Subcutaneous abdominal adipose tissue (tissue), 5 donors: ENCODE data around the gene CA10.

Experiments
- H3K27ac ChIP-seq: one replicate; pipeline ENCODE4 v1.7.0; 2013; ENCODE audit warnings: low read depth, mild to moderate bottlenecking, inconsistent platforms, low read length, moderate library complexity
- H3K27me3 ChIP-seq, 5 donors: one replicate each; pipeline ENCODE4 v1.7.0; 2013; ENCODE audit warnings: low read length in 5 of 5, inconsistent platforms in 1 of 5; ENCODE audit not compliant: control insufficient read depth in 5 of 5, insufficient read depth in 4 of 5
- H3K36me3 ChIP-seq, 5 donors: one replicate each; pipeline ENCODE4 v1.7.0; 2013; ENCODE audit warnings: low read length in 5 of 5; ENCODE audit not compliant: control insufficient read depth in 5 of 5, insufficient read depth in 5 of 5
- H3K4me1 ChIP-seq, 5 donors: one replicate each; pipeline ENCODE4 v1.7.0; 2013; ENCODE audit warnings: low read length in 5 of 5, mild to moderate bottlenecking in 3 of 5, moderate library complexity in 1 of 5; ENCODE audit not compliant: control insufficient read depth in 5 of 5, insufficient read depth in 5 of 5
- H3K4me3 ChIP-seq, 5 donors: one replicate each; pipeline ENCODE4 v1.7.0; 2013; ENCODE audit warnings: low read length in 5 of 5, low read depth in 1 of 5
- H3K9ac ChIP-seq, 5 donors: one replicate each; pipeline ENCODE4 v1.7.0; 2013; ENCODE audit warnings: low read length in 5 of 5, mild to moderate bottlenecking in 4 of 5, moderate library complexity in 3 of 5
- H3K9me3 ChIP-seq, 5 donors: one replicate each; pipeline ENCODE4 v1.7.0; 2013; ENCODE audit warnings: low read length in 5 of 5; ENCODE audit not compliant: control insufficient read depth in 5 of 5
- donor health status: healthy.
- donor health status: healthy.
- donor health status: healthy.
- donor health status: healthy.
- donor health status: healthy.

The CA10 gene

DNA sequence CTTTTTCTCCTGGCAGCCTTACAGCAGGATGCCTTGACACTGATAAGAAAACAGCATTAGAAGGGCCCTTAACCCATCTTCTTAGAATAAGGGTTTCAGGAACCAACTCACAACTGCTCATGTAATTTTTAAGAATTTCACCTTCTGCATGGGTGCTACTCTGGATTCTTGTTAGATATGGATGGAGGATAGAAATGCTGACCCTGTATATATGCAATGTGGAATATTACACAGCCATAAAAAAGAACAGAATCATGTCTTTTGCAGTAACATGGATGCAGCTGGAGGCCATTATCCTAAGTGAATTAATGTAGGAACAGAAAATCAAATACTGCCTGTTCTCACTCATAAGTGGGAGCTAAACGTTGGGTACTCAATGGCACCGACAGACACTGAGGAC lies 423.5 kb downstream of the CA10 start:
- Histone ChIP-seq H3K27ac (no peak overlapping the region), H3K36me3 (no peaks in the 10 kb centered on the region), H3K9me3 (peaks cover 0 to 4% (median 0%) of the 10 kb centered on the region in 5 donors)

DNA sequence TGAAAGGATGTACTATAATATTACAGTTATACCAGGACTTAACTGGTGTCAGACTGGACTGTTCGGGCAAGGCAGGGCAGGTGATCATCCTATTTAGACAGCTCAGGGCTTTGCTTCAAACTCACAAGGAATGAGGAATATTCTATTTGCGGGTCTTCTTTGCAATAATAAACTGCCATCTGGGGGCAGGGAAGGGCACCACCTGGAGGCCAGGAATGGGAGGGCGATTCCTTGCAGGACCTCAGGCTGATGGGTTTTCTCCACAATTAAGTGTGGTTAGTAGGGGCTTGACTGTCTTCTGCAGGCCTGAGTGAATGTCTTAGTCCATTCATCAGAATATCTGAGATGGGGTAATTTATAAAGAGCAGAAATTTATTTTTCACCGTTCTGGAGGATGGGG lies 424.1 kb downstream of the CA10 start:
- Histone ChIP-seq H3K27me3 (no peaks in the 10 kb centered on the region), H3K36me3 (no peaks in the 10 kb centered on the region), H3K9ac (no peak overlapping the region), H3K27ac (no peak overlapping the region), H3K4me1 (no peaks in the 10 kb centered on the region), H3K9me3 (peaks cover 0 to 4% (median 0%) of the 10 kb centered on the region in 5 donors), H3K4me3 (no peak overlapping the region)

More for the DNA sequence above, 423.5 kb downstream of the CA10 start:
- Histone ChIP-seq H3K27me3 (no peaks in the 10 kb centered on the region), H3K4me1 (no peaks in the 10 kb centered on the region), H3K4me3 (no peak overlapping the region), H3K9ac (no peak overlapping the region)

DNA sequence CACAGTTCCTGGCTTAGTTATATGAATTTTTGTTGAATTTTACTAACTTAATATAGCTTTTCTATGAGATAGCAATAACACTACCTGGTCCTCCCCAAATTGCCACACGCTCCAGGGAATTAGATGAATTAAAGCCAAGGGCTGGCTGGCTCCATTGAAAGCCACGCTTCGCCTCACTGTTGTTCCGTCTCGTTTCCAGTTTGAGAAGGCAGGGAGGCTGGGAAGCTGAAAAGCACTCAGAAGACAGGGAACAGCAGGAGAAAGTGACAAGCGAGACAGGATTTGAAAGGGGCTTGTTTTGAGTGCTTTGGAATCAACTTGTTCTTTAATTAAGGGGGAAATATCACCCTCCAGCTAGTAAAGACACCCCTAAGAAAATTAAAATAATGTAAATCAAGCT lies 425.3 kb downstream of the CA10 start:
- no peak overlapping the region for H3K27ac ChIP-seq
- H3K36me3 ChIP-seq: no peaks in the 10 kb centered on the region
- H3K9me3 ChIP-seq: peaks cover 0 to 4% (median 0%) of the 10 kb centered on the region in 5 donors
- no peak overlapping the region for H3K4me3 ChIP-seq
- no peaks in the 10 kb centered on the region for H3K4me1 ChIP-seq
- H3K9ac ChIP-seq: no peak overlapping the region
- peaks cover 0 to 5% (median 0%) of the 10 kb centered on the region in 5 donors for H3K27me3 ChIP-seq

DNA sequence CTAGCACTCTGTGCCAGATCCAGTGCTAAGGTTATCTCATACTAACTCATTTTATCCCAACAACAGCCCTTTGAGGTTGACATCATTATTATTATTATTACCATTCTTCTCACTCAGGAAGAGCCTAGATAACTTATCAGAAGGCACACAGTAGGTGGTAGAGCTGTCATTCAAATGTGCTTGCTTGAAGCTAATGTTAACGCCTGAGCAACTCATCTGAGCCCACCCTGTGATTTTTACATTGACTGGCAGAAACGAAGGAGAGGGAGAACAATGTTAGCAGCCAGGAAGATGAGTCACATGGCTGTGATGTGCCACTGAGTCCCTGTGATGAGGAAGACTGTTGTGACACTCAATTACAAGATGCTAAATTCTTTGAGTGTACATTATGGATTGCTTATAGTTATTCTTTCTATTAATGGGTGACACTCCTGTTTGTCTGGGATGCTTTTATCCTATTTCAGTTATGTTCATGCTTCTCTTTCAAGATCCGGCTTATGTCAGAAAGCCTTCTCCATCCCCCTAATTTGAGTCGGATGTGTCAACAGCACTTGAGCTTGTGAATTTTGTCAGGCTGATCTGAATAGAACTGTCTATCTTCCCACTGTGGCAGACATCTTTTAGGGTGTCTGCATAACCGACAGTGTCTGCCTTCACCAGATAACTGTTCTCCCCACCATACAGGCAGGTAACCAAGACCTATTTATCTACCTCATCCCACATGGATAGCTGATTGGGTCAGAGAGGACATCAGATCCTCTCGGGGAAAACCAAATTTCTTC lies 426.4 kb downstream of the CA10 start:
- Histone ChIP-seq H3K27me3 (peaks cover 0 to 5% (median 0%) of the 10 kb centered on the region in 5 donors), H3K27ac (no peak overlapping the region), H3K9ac (no peak overlapping the region)

DNA sequence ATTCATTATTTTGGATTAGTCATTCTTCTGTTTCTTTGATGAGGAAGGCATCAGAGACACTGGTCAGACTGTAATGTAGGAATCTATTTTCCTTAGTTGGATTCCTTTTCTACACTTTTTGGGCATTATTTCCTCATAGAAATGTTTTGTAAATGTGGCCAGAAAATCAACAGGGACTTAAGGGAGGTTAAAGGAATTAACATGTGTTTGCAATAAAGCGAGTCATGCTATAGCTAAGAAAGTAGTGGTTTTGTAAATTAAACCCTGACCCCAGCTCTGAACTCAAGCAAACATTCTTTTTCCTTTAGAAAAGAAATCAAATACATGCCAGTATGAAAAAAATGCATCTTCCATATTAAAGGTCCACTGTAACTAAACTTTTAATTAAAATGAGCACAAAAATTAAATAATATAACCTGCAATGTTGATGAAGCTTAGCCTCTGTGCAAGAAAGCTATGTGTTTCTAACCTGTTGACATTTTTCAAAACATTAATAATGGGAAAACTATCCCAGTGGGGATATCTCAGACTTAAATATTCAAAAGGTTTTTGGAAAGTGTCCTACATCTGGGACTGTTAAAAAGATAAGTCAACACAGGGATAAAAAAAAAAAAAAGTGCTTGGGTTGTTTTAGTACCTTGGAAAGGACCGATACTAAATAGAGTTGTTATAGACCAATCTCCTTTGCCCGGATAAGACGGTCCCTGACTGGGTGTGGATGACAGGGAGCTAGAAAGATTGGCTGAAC lies 428.0 kb downstream of the CA10 start:
- no peak overlapping the region for H3K9ac ChIP-seq
- no peak overlapping the region for H3K4me3 ChIP-seq
- H3K27ac ChIP-seq: no peak overlapping the region
- H3K9me3 ChIP-seq: peaks cover 0 to 4% (median 0%) of the 10 kb centered on the region in 5 donors
- H3K36me3 ChIP-seq: no peaks in the 10 kb centered on the region
- no peaks in the 10 kb centered on the region for H3K4me1 ChIP-seq
- peaks cover 0 to 5% (median 0%) of the 10 kb centered on the region in 5 donors for H3K27me3 ChIP-seq

More for the DNA sequence above, 426.4 kb downstream of the CA10 start:
- no peaks in the 10 kb centered on the region for H3K36me3 ChIP-seq
- no peak overlapping the region for H3K4me3 ChIP-seq
- H3K4me1 ChIP-seq: no peaks in the 10 kb centered on the region
- peaks cover 0 to 4% (median 0%) of the 10 kb centered on the region in 5 donors for H3K9me3 ChIP-seq

DNA sequence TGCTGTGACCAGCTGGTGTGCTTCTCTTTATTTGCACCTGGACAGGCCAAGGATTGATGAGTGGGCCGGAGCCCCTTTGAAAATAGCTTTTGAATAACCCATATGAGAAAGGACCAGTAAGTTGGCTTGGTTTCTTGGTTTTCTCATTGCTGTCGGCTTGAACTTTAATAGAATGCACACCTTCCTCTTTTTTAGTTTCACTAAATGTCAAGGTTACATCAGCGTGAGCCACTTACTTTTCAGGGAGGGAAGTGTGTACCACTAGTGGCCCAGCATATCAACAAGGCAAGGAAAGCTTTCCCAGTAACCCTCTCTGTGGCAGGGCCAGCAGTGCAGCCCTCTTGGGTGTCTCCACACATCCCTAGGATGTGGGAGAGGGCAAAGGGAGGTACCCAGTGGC lies 433.3 kb downstream of the CA10 start:
- Histone ChIP-seq H3K27ac (no peak overlapping the region), H3K36me3 (no peaks in the 10 kb centered on the region), H3K9ac (no peak overlapping the region), H3K27me3 (peaks cover 0 to 5% (median 0%) of the 10 kb centered on the region in 5 donors), H3K4me1 (no peaks in the 10 kb centered on the region), H3K4me3 (no peak overlapping the region), H3K9me3 (peaks cover 0 to 5% (median 0%) of the 10 kb centered on the region in 5 donors)

DNA sequence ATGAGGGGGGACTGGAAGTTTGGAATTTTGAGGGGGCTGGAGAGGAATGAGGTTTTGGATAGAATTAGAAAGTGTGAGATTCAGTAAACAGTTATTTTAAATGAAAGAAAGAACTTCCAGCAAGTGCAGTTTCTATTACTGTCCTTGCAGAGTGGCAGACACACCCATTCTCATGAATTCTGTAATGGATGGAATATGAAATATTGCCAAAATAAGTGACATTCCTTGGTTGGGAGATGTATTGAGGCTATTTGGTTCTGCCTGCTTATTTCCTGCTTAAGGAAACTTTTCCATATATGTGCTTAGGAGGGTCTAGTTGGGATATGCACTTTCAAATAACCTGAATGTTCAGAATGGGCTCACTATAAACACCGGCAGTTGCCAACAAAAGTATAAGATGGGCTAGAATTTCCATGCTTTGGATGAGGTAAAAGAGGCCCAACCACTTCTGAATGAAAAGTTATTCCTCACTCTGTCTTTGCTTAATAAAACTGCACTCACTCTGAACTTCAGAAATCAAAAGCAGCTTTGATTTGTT lies 434.4 kb downstream of the CA10 start:
- Histone ChIP-seq H3K4me1 (no peaks in the 10 kb centered on the region), H3K9me3 (peaks cover 0 to 6% (median 0%) of the 10 kb centered on the region in 5 donors), H3K9ac (no peak overlapping the region), H3K27ac (no peak overlapping the region), H3K36me3 (no peaks in the 10 kb centered on the region), H3K4me3 (no peak overlapping the region), H3K27me3 (peaks cover 0 to 3% (median 0%) of the 10 kb centered on the region in 5 donors)

DNA sequence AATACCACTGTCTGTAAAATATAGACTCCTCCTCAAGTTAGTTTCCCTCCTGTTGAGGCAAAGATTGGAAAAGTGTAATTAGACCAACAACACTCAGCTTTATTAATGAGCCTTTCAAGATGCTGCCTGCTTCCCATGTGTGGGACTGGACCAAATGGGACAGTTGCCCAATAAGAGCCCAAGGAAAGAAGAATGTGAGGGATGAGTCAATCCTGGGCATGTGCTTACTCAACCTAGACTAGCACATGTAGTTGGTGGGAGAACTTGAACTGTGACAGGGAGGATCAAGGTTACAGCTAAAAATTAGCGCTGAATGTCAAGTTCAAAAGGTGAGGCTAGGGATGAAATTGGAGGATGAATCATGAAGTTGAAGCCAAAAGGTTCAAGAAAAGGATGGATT lies 435.5 kb downstream of the CA10 start:
- H3K4me1 ChIP-seq: no peaks in the 10 kb centered on the region
- H3K9ac ChIP-seq: no peak overlapping the region
- H3K27ac ChIP-seq: no peak overlapping the region
- H3K36me3 ChIP-seq: no peaks in the 10 kb centered on the region
- H3K4me3 ChIP-seq: no peak overlapping the region
- peaks cover 0 to 6% (median 0%) of the 10 kb centered on the region in 5 donors for H3K9me3 ChIP-seq
- H3K27me3 ChIP-seq: no peaks in the 10 kb centered on the region

DNA sequence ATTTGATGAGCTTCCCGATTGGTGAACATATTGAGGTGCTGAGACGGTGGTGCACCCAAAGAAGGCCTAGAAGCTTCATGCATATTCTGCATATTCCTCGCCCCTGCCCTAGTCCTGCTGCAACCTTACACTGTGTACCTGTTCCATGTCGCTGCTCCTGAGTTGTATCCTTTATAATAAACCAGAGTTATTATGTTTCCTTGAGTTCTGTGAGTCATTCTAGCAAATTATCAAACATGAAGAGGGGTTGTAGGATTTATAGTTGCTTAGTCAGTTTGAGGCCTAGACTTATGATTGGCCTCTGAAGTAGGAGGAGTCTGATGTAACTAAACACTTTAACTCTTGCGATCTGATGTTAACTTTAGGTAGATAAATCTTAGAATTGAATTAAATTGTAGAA lies 436.8 kb downstream of the CA10 start:
- Histone ChIP-seq H3K27ac (no peak overlapping the region), H3K9me3 (peaks cover 0 to 6% (median 0%) of the 10 kb centered on the region in 5 donors), H3K4me3 (no peak overlapping the region), H3K36me3 (no peaks in the 10 kb centered on the region), H3K4me1 (no peaks in the 10 kb centered on the region), H3K9ac (no peak overlapping the region), H3K27me3 (no peaks in the 10 kb centered on the region)

DNA sequence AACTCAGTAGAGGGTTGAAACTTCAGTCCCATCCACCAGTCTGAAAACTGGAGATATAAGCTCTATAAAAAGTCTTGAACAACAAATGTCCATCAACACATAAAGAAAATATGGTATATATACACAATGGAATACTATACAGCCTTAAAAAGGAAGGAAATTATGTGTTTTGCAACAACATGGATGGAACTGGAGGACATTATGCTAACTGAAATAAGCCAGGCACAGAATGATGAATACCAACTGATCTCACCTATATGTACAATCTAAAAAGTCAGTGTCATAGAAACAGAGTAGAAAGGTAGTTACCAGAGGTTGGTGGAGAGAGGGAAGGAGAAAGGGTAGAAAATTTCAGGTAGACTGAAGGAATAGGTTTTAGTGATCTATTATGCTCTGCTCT lies 438.1 kb downstream of the CA10 start:
- Histone ChIP-seq H3K4me3 (no peak overlapping the region), H3K27ac (no peak overlapping the region), H3K4me1 (no peaks in the 10 kb centered on the region), H3K9me3 (peaks cover 0 to 6% (median 0%) of the 10 kb centered on the region in 5 donors), H3K36me3 (no peaks in the 10 kb centered on the region), H3K27me3 (no peaks in the 10 kb centered on the region), H3K9ac (no peak overlapping the region)
